GM19395 (cell line): ENCODE measurements around the gene DRAM2.

Experiments used
- ATAC-seq: cut with Tn5 transposase; IDR thresholded peaks from one replicate; pipeline ENCODE4 v1.9.1; 2021; ENCODE audit warnings: mild to moderate bottlenecking, moderate library complexity; ENCODE audit not compliant: unreplicated experiment

The DRAM2 gene

DNA sequence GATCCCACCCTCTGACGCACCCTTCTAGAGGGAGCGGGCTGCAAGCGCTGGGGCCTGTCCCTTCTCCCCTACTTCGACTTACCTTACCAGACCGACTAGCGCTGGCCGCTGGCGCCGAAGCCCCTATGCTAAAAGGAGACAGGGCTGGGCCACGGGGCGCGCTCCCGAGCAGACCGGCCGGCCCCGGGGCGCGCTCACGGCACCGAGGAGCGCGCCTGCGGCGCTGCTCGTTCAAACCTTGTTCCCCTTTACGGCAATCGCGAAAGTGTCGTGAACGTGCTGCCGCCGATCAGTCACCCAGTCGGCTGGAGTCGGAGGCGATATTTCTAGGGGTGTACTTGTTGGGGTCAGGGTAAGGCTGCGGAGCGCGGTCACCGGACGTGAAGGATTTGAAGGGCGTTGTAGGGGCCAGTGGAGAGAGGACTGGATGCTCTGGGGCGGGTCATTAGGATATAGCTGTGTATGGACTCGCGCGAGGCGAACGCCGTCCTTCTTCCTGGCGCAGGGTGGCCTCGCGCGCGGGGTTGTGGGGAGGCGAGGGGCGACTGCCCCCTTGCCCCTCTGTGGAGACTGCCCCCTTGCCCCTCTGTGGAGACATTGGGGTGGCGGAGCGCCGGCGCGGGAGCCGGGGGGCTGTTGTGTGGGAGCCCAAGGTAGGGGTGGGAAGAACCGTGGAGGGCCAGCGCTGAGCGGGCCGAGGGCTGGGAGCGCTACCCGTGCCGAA is at the start of gene DRAM2, which contains the start of gene CEPT1:
TSS of gene DRAM2 (minus strand) at position 138 of the 724 bp plus-strand sequence. CDS start 8,539 bp downstream, outside the sequence.
TSS of gene CEPT1 (plus strand) at position 268 of the 724 bp plus-strand sequence. CDS start 7,492 bp downstream, outside the sequence.
- peak; percentile 71 for ATAC-seq

DNA sequence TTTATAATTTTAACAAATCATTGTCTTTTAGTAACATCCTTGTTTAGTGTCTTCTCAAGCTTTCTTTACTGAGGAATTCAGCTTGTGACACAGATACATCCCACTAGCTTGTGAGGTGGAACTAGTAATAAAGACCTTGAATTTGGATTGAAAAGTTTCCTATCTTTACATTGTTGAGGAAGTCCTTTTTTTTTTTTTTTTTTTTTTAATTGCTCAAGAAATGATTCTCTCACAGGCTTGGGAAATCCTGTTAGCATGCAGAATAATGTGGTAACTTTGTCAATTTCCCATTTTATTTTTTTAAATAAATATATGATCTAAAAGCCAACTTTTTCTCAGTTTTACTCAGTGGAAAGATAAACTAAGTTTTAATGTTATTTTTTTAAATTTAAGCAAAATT is 44.8 kb upstream of the DRAM2 start:
- ATAC-seq: no peak

DNA sequence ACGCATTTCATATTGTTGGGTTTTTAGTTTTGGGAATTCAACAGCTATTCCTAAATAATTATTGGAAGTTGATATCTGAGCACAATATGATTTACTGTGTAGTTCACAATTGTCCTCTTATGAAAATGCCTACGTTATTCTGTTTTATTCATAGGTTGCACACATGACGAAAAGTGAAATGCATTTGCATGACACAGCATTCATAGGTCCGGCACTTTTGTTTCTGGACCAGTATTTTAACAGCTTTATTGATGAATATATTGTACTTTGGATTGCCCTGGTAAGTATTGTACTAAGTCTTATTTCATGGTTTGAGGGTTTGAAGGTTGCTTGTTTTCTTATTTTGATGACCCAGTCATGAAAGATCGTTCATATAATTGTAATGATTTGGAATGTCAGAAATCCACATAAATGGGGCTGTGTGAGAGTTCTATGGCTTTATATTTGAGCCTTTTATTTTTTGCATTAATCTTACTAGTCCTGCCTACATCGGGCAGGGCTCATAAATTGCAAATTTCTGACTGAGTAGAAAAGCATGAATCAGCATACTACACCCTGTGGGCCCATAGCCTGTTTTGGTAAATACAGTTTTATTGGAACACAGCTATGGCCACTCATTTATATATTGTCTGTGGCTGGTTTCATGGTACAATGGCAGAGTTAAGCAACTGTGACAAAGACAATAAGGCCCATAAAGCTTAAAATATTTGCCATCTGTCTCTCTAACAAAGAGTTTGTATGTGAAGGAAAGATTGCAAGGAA is 43.6 kb upstream of the DRAM2 start:
- no peak for ATAC-seq

DNA sequence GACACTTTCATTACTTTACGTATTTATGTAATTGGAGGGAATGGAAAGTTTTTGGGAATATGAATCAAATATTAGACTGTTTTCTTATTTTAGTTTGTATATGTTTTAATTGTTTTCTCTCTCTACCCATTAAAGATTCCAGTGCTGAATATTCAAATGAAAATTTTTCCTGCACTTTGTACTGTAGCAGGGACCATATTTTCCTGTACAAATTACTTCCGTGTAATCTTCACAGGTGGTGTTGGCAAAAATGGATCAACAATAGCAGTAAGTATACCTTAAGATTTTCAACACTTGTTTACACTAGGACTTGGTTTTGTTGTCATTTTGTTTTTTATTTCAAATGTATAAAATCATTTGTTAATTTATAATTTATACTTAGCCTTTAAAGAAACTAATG is 42.2 kb upstream of the DRAM2 start:
- ATAC-seq: no peak

DNA sequence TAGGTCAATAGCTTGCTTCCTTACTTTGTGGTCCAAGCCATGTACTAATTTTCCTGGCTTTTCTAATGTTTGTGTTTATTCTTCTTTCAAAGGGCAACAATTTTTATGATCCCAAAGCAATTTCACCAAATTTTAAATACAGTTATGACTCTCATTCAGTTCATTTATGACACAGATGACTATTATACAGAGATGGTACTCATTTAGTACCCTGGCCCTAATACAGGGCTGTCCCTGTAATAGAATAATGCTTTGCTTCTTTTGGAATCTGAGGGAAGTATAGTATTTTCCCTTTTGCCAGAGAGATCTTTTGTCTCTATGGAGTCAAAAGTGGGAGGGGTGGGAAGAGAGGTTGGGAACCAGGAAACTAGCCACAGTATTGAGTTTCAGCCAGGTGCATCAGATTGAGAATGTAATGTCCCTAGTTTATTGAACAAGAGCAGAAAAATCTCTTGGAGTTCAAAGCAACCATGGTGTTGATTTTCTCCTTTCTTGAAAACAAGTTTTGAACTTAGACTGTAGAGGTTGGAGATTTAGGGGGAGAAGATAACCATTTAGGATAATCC is 40.2 kb upstream of the DRAM2 start:
- ATAC-seq: no peak

DNA sequence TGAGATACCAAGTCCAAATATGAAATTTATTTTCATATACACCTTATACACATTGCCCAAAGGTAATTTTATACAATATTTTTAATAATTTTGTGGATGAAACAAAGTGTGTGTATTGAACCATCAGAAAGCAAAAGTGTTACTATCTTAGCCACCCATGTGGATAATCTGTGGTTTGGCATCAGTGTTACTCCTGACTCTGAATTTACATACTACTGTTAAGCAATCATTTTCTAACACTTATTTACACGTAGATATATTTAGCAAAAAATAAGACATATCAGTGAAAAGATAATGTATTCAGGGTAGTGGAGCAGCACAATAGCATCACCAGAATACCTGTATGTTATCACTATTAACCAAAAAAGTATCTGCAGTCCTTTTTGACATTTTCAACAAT is 36.8 kb upstream of the DRAM2 start:
- ATAC-seq: no peak

DNA sequence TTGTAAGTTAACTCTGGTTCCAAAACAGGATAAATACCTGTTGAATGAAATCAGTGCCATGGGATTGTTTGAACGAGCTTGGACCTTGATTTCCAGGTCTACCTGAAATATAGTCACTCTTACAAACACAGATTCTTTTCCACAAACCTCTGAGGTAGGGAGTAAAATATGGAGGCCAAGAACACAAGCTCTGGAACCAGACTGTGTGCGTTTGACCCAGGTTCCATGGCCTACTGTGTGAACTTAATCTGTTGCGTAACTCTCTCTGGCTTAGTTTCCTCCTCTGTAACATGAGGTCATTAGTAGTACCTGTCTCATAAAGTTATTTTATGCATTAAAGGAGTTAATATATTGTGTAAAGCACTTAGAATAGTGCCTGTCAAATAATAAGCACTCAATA is 35.5 kb upstream of the DRAM2 start:
- ATAC-seq: no peak

DNA sequence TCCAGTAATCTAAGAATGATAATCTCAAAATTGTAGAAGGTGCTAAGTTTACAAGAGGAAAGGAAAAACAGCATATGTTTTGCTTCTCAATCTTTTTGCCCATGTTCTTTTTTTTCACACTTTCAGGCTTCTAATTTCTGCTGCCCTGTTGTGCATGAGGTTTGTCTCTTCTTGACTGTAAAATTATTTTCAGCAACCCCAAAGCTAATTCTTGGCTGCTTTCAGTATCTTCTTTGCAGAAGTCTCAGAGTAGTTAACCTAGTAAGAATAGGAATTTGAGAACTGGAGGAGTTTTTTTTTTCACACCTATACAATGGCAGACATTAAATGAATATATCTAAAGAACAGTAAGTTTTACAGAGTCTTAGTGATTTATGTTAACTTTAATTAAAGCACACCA is 34.2 kb upstream of the DRAM2 start:
- ATAC-seq: no peak

DNA sequence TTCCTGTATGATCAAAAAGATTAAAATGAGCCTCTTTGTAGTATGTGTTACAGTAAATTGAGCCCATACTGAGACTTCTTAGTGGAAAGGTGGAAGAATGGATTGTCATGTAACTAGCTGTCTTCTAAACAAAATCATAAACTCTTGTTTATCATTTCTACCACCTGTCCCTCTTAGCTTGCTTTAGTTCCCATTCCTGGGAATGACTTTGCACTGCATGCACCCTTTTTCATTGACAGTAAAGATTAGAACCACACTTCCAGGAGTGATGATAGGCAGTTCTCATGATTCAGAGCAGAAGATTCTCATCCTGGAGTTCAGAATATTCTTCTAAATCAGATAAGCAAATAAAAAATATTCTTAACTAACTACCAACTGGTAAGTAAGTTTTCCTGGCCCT is 32.6 kb upstream of the DRAM2 start:
- no peak for ATAC-seq

DNA sequence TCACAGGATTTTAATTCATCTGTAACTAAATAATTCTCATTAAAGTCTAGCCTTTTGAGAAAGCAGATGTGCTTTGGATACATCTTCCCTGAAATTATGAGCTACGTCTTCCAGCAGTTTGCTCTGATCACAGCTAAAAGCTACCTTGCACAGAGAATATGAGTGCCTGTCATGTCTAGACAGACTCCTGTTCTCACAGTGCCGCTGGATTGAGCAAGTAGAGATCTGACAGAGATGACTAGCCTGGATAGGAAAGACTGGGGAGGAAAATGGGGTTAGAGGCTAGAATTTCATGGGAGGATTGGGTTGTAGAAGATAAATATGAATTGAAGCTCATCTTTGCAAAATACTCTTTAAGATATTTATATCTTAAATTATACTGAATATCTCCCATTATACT is 24.3 kb upstream of the DRAM2 start:
- no peak for ATAC-seq

DNA sequence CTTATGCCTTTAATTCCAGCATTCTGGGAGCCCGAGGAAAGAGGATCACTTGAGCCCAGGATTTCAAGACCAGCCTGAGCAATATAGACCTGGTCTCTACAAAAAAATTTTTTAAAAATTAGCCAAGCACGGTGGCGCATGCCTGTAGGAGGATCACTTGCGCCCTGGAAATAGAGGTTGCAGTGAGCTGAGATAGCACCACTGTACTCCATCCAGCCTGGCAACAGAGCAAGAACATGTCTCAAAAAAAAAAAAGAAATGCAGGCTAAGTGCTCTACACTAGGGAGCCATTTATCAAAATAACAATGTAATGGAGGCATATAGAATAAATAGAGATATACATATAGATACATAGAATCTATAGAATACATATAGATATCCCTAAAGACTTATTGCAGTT is 23.5 kb upstream of the DRAM2 start:
- no peak for ATAC-seq

DNA sequence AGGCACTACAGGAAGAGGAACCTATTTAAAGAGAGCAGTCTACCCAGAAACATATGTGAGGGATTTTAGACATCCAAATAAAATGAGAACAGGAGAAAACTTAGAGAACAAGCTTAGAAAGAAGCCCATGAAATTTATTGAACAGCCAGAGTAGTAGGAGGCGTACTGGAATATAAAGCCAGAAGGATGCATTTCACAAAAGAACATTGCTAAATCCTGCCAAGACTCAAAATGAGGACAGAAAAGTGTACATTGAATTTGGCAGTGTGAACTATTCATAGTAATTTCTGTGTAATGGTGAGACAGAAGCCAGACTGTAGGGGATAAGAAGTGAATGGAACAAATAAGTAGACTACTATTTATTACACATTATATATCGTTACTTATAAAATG is 22.6 kb upstream of the DRAM2 start:
- ATAC-seq: no peak

DNA sequence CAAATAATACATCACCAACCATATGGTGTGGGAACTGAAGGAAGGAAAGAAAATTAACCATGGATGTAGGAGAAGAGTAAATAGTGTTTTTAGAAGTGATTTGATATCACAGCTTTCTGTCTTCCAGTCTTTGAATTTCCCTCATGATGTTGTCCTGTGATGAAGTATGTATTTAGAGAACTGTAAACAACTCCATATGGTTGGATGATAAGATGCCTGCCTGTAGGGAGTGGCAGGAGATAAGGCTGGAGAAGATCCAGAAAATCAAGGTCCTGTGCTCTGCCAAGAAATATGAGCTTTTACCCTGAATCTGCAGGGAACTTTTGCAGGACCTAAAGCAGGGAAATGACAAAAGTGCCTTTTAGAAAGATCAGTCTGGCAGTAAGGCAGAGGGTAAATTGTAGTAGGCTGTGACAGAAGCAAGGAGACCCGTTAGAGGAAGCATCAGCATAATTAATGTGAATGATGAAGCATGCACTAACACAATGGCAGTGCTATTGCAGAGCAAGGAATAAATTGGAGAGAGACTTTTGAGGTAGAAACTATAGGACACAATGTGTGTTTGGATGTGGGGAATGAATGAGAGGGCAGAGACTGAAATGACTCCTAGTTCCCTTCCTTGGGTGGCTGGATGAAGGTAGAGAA is 22.1 kb upstream of the DRAM2 start:
- ATAC-seq: no peak

DNA sequence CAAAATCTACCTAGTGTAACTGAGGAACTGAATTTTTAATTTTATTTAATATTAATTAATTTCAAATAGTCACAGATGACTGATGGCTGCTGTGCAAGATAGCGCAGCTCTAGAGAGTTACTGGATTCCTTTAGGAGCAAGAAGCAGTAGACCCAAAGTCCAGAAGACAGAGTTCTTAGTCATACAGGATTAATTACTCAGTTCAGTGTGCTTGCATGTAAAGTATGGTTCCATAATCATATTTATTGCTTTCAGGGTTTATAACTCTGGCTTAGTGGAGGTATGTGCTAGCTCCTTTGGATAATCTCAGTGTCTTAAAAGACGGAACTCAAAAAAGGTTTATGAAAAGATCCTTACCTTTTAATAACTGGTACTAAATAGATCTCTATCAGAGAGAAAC is 17.5 kb upstream of the DRAM2 start:
- no peak for ATAC-seq

DNA sequence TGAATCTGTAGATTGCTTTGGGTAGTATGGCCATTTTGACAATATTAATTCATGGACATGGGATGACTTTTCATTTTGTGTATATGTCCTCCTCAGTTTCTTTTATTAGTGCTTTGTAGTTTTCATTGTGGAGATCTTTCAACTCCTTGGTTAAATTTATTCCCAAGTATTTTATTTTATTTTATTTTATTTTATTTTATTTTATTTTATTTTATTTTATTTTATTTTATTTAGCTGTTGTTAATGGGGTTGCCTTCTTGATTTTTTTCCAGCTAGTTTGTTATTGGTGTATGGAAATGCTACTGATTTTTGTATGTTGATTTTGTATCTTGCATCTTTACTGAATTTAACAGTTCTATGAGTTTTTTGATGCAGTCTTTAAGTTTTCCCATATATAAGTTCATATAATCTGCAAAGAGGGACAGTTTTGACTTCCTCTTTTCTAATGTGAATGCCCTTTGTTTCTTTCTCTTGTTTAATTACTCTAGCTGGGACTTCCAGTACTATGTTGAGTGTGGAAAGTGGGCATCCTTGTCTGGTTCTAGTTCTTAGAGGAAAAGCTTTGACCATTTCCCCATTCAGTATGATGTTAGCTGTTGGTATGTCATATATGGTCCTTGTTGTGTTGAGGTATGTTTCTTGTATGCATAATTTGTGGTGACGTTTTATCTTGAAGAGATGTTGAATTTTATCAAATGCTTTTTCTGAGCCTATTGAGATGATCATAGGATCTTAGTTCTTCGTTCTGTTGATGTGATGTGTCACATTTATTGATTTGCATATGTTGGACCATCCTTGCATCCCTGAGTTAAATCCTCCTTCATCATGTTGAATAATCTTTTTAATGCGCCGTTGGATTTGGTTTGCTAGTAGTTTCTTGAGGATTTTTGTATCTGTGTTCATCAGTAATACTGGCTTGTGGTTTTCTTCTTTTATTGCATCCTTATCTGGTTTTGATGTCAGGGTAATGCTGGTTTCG is 14.4 kb upstream of the DRAM2 start:
- no peak for ATAC-seq

DNA sequence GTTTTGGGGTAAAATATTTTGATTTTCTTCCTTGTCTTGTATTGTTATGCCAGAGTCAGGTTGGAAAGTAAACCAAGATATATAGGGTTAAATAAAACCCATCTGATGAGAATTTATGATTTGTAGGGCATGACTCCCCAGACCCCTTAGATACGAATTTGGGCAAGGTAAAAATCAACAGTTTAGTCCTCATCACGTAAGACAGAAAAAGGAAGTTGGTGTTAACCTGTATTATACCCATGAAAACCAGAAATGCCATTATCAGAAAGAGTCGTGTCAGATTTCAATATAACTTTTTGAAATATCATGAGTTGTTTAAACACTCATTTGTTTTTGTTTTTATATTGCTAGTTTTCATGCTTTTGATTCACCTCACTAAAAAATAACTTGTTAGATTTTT is 11.9 kb upstream of the DRAM2 start:
- no peak for ATAC-seq

DNA sequence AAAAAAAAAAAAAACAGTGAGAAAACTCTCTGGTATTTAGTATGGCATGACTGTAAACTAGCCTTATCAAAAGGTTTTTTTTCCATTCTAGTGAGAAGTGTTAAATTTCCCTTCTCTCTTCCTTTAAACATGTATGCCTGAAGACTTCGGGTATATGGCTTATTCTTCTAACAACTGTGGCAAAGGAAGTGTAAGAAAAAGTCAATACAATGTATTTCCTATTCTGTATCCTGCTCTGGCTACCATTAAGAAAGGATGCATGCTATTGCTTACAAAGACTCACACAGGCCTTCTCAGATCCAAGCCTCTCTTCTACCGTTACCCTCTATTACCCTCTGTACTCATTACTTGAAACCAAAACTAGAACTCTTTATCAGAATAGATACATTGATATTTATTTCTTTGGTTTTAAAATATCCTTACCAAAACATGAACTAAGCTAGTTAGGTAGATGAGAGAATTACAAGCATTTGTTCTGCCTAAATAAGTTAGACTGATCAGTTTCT is 8.5 kb upstream of the DRAM2 start:
- ATAC-seq: peak; percentile 68

DNA sequence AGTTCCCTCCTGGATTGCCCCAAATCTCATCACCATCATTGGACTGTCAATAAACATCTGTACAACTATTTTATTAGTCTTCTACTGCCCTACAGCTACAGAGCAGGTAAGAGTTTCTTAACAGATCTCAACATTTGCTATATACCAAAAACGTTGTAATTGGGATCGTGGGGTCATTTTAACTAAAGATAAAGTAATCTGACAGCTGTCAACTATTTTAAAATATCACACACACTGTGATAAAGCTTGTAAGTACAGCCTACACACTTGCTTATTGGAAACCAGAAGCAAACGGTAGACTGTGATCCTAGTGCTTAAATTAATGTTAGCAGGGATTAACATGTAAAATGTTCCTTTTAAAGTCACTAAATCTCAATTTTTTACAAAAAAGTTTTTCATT is 8.1 kb upstream of the DRAM2 start:
- ATAC-seq: no peak

DNA sequence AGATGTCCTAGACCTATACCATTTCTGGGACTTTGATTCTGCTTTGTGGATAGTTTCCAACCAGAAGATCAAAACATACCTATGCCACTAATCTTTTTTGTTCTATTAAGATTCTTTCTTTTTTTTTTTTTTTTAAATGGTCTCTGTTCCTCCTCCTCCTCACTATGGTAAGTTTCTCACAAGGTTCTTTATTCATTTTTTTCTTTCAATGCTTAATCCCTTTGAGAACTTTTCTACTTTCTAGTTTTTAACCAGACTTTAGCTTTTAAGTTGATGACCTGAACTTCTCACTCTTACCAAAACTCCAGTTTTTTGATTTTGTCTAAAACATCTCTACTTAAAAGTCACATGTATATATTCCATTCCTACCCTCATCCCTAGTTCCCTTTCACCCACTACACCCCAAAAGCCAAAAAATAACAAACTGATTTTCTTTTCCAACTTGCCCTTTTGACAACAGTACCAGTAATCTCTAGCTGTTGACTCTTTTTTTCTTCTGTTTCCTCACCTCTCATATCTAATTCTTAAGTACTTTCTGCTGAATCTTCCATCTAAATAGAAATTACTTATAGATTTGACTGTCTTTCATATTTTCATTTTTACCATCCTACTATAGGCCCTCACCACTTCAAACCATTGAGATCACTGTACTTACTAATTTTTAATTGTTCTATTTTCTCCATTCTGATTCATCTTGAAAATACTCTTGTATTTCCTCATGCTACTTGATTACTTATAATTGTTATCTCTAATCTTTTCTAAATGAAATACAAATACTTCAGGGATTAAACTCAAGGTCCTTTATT is 6.3 kb upstream of the DRAM2 start:
- ATAC-seq: no peak
